HepG2 (cell line): ENCODE results near the gene CHST13. TPM values are rescaled to one million over a fixed set of nuclear protein-coding genes. Genes with fewer than 3 reads are reported as not detected.

Experiments used
- ATAC-seq: fragments of 200-7000 bp; cut with Tn5 transposase; 3 replicates; pipeline ENCODE4 v1.9.1; 2020; ENCODE audit warnings: mild to moderate bottlenecking, moderate library complexity
- BruUV-seq: library from RNA; stranded (reverse); fragments of 400-500 nt; replicated peaks from 2 replicates; lab custom pipeline; 2021; lab: Mats Ljungman, UMichigan
- CTCF ChIA-PET: fragments of 300-600 bp; formaldehyde crosslinking; extraction: SDS; loops from one replicate; lab custom pipeline; 2021; ENCODE audit warnings: low total read pairs, inconsistent platforms, low intra/inter-chr PET ratio; lab: Yijun Ruan, JAX
- POLR2A ChIA-PET: fragments of 350-600 bp; sonication (Branson Sonifier 250); formaldehyde crosslinking; loops from one replicate; lab custom pipeline; 2020; ENCODE audit warnings: antibody characterized with exemption, inconsistent platforms; lab: Yijun Ruan, JAX
- DNase-seq: peaks from one replicate; pipeline ENCODE4 v3.0.0-alpha.2; 2015; ENCODE audit warnings: low spot score
- FAIRE-seq: peaks from 3 replicates; lab custom pipeline; 2011; peaks lifted over from hg19 to GRCh38; lab: Jason Lieb, UNC
- H2AFZ ChIP-seq: one replicate; pipeline ENCODE4 v1.6.1; 2011; ENCODE audit warnings: low read length, inconsistent platforms
- H3K27ac ChIP-seq: fragments of 300-600 bp; 3 replicates; pipeline ENCODE4 v1.8.0; 2011; ENCODE audit warnings: mixed run types, mild to moderate bottlenecking, mixed read lengths, low read length, inconsistent platforms; ENCODE audit not compliant: insufficient read depth; ENCODE audit errors: extremely low read length
- H3K27me3 ChIP-seq, 2 experiments: fragments of 200-600 bp in 1 of 2; 2 replicates in 1 of 2; 3 replicates in 1 of 2; pipeline versions ENCODE4 v1.6.0 to v1.8.0; 2011; ENCODE audit warnings: low read length in 2 of 2, mild to moderate bottlenecking in 2 of 2, moderate library complexity in 2 of 2, inconsistent platforms in 1 of 2; ENCODE audit not compliant: insufficient read depth in 2 of 2, control insufficient read depth in 1 of 2
- H3K36me3 ChIP-seq, 2 experiments: fragments of 200-600 bp in 1 of 2; replicated peaks in 1 of 2; 2 replicates in 1 of 2; 3 replicates in 1 of 2; pipeline versions ENCODE4 v1.5.1 to v1.8.0; 2011; ENCODE audit warnings: low read length in 2 of 2, inconsistent platforms in 1 of 2; ENCODE audit not compliant: insufficient read depth in 2 of 2, control insufficient read depth in 1 of 2
- H3K4me1 ChIP-seq: 2 replicates; pipeline ENCODE4 v1.5.1; 2012; ENCODE audit warnings: low read length, inconsistent platforms; ENCODE audit not compliant: insufficient read depth
- H3K4me2 ChIP-seq: 2 replicates; pipeline ENCODE4 v1.6.0; 2011; ENCODE audit warnings: low read depth, low read length, inconsistent platforms
- H3K4me3 ChIP-seq, 3 experiments: fragments of 200-600 bp in 1 of 3; sonication (generic), shearing (Covaris generic) in 1 of 3; replicated peaks in 1 of 3; 2 replicates each; pipeline ENCODE4 v1.5.1; 2011 to 2016; ENCODE audit warnings: low read length in 3 of 3, inconsistent platforms in 2 of 3, low read depth in 2 of 3, mild to moderate bottlenecking in 2 of 3, control low read depth in 1 of 3, mixed read lengths in 1 of 3; ENCODE audit not compliant: insufficient read depth in 1 of 3
- H3K79me2 ChIP-seq: one replicate; pipeline ENCODE4 v1.6.1; 2011; ENCODE audit warnings: low read length, inconsistent platforms; ENCODE audit not compliant: insufficient read depth
- H3K9ac ChIP-seq: 2 replicates; pipeline ENCODE4 v1.6.0; 2011; ENCODE audit warnings: mild to moderate bottlenecking, low read depth, low read length, inconsistent platforms; ENCODE audit not compliant: insufficient read depth
- H3K9me3 ChIP-seq: 2 replicates; pipeline ENCODE4 v1.5.1; 2012; ENCODE audit warnings: mild to moderate bottlenecking, low read length
- H4K20me1 ChIP-seq: 2 replicates; pipeline ENCODE4 v1.6.0; 2011; ENCODE audit warnings: inconsistent platforms, mild to moderate bottlenecking, low read length, moderate library complexity; ENCODE audit not compliant: insufficient read depth
- BRCA1 ChIP-seq: sonication (generic); formaldehyde crosslinking; IDR thresholded peaks from 2 replicates; pipeline ENCODE4 v1.4.0; 2020; ENCODE audit warnings: missing genetic modification reagents
- HIVEP1 ChIP-seq: sonication (generic); formaldehyde crosslinking; IDR thresholded peaks from 2 replicates; pipeline ENCODE4 v1.4.0; 2020; ENCODE audit warnings: mild to moderate bottlenecking, missing genetic modification reagents
- NAIF1 ChIP-seq: sonication (generic); formaldehyde crosslinking; IDR thresholded peaks from 2 replicates; pipeline ENCODE4 v1.5.0; 2020; ENCODE audit warnings: mild to moderate bottlenecking, missing genetic modification reagents, borderline replicate concordance
- SP4 ChIP-seq: sonication (generic); formaldehyde crosslinking; IDR thresholded peaks from 2 replicates; pipeline ENCODE4 v1.8.1; 2023; ENCODE audit warnings: mild to moderate bottlenecking, missing genetic modification reagents
- STAG1 ChIP-seq: sonication (generic); formaldehyde crosslinking; IDR thresholded peaks from 2 replicates; pipeline ENCODE4 v1.4.0; 2020; ENCODE audit warnings: missing genetic modification reagents
- THAP11 ChIP-seq: IDR thresholded peaks from 2 replicates; pipeline ENCODE4 v1.6.1; 2016; ENCODE audit warnings: missing biosample characterization, missing genetic modification reagents
- U2AF1 ChIP-seq: fragments of 200-400 bp; formaldehyde crosslinking; optimal IDR thresholded peaks from 2 replicates; pipeline ENCODE3; 2017; ENCODE audit warnings: mild to moderate bottlenecking, low read depth, low read length
- YY1 ChIP-seq: IDR thresholded peaks from 2 replicates; pipeline ENCODE4 v1.6.1; 2011; ENCODE audit warnings: low read length, low read depth, moderate library complexity, mild to moderate bottlenecking; ENCODE audit not compliant: insufficient read depth, insufficient replicate concordance
- ZNF367 ChIP-seq: sonication (generic); formaldehyde crosslinking; IDR thresholded peaks from 2 replicates; pipeline ENCODE4 v1.4.0; 2020; ENCODE audit warnings: missing genetic modification reagents, borderline replicate concordance
- ZNF564 ChIP-seq: sonication (generic); formaldehyde crosslinking; IDR thresholded peaks from 2 replicates; pipeline ENCODE4 v1.8.1; 2023; ENCODE audit warnings: mild to moderate bottlenecking, missing genetic modification reagents
- ZNF616 ChIP-seq: sonication (generic); formaldehyde crosslinking; IDR thresholded peaks from 2 replicates; pipeline ENCODE4 v1.5.0; 2020; ENCODE audit warnings: low read depth, mild to moderate bottlenecking, missing genetic modification reagents
- ZNF674 ChIP-seq: sonication (generic); formaldehyde crosslinking; IDR thresholded peaks from 2 replicates; pipeline ENCODE4 v1.5.0; 2020; ENCODE audit warnings: low read depth, mild to moderate bottlenecking, missing genetic modification reagents
- ZSCAN20 ChIP-seq: sonication (generic); formaldehyde crosslinking; IDR thresholded peaks from 2 replicates; pipeline ENCODE4 v1.4.0; 2020; ENCODE audit warnings: missing genetic modification reagents, mild to moderate bottlenecking, borderline replicate concordance
- WGBS: methylation state at CpG from one replicate; pipeline ENCODE4 v1.1.6; 2017; ENCODE audit warnings: low lambda C conversion rate; 5-methylcytosine and 5-hydroxymethylcytosine counted together
- in situ Hi-C: cut with HindIII; loops from 2 replicates; pipeline ENCODE4 v1.10.0; 2017; ENCODE audit warnings: low pct_unique_long_range_greater_than_20kb; ENCODE audit not compliant: extremely low pct_ligation_motif_present
- intact Hi-C: fragments of 100-400 bp; cut with micrococcal nuclease; formaldehyde crosslinking; loops from one replicate; pipeline ENCODE4 v1.10.0; 2022; ENCODE audit not compliant: unreplicated experiment
- polyA plus RNA-seq, 8 experiments: library from polyadenylated mRNA; depleted of rRNA in 3 of 8; stranded (reverse) in 7 of 8; unstranded in 1 of 8; fragments of >200 nt; fragmentation: Illumina TruSeq in 4 of 8; extraction: Trizol in 4 of 8; gene quantifications; 2 replicates each; pipeline versions ENCODE4 v1.2.1 to v1.2.3, GENCODE V29; 2011 to 2016; ENCODE audit warnings: low read depth in 4 of 8, missing spikeins in 1 of 8, mixed read lengths in 1 of 8; ENCODE audit not compliant: insufficient read depth in 1 of 8
- total RNA-seq, 5 experiments: library from RNA; depleted of rRNA; stranded (reverse); fragments of >200 nt; fragmentation: Illumina TruSeq; extraction: Trizol; gene quantifications; 2 replicates each; pipeline ENCODE4 v1.2.3, GENCODE V29; 2016; ENCODE audit warnings: low read depth in 1 of 5
- TF ChIP-seq, protein P1 (sequence below), 2 experiments: fragments of 450-650 bp in 1 of 2; sonication (generic) in 1 of 2; formaldehyde crosslinking; IDR thresholded peaks; 2 replicates each; pipeline versions ENCODE4 v1.5.0 to v1.8.0; 2020 to 2022; ENCODE audit warnings: mild to moderate bottlenecking in 1 of 2, missing genetic modification reagents in 1 of 2
- TF ChIP-seq, protein P2 (sequence below): sonication (generic); formaldehyde crosslinking; IDR thresholded peaks from 2 replicates; pipeline ENCODE4 v1.8.0; 2022; ENCODE audit warnings: low read depth, missing genetic modification reagents
- TF ChIP-seq, protein P3 (sequence below): IDR thresholded peaks from 2 replicates; pipeline ENCODE4 v1.6.1; 2018; ENCODE audit warnings: missing genetic modification reagents, mild to moderate bottlenecking, missing compliant biosample characterization

CHST13 gene
- total and polyA plus RNA-seq, 2 of the 13 experiments (the other 11 are each of a cell fraction or from before 2014, with no cell fraction given), result 32.0 to 43.1 TPM

DNA sequence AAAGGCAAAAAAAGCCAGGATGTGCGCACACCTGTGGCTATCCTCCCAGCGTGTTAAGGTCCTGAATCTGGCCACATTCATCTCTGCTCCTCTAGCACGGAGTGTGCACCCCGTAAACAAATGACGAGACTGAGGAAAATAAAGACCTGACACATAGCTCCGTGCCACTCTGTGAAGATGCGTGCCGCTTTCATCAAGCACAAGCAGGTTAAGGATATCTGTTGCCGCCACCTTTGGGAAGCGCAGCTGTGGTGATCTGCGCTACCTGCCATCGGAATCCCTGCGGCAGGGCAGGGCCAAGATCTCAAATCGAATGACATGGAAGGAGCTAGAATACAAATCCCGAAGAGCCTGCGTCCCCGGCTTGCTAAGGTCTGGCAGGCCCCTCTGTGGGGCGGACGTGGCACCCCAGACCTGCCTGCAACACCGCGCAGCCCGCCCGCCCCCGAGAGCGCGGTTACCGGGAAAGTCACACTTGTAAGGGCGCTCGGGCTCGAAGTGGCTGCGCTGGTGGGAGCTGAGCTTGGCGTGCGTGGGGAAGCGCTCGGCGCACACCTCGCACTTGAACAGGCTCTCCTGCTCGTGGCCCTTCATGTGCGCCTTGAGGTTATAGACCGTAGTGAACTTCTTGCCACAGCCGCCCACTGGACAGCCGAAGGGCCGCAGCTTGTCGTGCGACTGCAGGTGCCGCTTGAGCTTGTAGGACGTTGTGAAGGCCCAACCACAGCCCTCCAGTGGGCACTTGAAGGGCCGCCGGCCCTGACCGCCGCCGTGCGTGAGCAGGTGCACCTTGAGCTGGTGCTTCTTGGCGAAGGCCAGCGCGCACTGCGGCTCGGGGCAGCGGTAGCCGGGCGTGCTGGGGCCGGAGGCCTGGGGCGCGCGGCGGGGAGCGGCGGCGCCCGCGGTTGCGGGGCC lies 49.2 kb upstream of the CHST13 start (continued):
- peak; percentile 29; the same call in 1 of the 2 replicates for TF ChIP-seq HIVEP1 (CRISPR knock-in tag)

DNA sequence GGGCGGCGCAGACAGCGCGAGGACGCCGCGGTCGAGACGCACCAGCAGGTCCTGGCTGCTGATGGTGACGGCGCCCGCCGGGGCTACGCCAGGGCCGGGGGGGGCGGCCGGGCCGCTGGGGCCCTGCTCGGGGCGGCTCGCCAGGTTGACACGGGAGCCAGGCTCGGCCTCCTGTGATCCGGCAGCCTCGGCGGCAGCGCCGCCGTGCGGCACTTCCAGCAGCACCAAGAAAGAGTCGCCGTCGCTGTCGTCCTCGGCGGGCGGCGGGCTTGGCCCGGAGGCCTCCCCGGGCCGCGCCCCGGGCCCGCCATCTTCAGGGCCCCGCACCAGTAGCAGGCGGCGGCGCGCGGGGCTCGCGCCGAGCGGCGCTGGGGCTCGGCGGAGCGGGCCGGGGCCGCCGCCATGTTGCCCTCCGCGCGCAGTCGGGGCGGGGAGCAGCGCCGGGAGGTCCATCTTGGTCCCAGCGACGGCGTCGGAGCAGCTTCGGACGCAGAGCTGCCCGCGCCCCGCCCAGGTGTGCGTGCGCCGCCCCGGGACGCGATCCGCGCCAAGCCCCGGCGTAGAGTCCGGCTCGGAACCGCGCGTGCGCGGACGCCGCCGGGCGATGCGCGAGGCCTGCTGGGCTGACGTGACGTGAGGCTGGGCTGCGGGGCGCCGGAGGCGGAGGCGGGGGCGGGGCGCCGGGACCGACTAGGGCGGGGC lies 48.4 kb upstream of the CHST13 start, which contains the start of gene ZXDC:
Gene ZXDC (minus strand): TSS at position 479 of the 702 bp plus-strand sequence. CDS start 26 bp downstream, at position 453.
- Histone ChIP-seq H3K27me3 (no peaks in the 10 kb centered on the region; a peak in 1 of 5 replicates), H3K9ac (peak within 1 kb of the TSS; percentile 95), H3K27ac (peak within 1 kb of the TSS; percentile 90), H3K36me3 (peaks cover 3 to 9% of the 10 kb centered on the region in 2 experiments), H3K4me3 (peak within 1 kb of the TSS; percentile 78 to 95 (median 80)), H3K4me1 (peaks cover 71% of the 10 kb centered on the region), H4K20me1 (peaks cover 21% of the 10 kb centered on the region), H2AFZ (peak within 1 kb of the TSS; percentile 19), H3K79me2 (peaks cover 43% of the 10 kb centered on the region), H3K4me2 (peak within 1 kb of the TSS; percentile 91), H3K9me3 (no peaks in the 10 kb centered on the region)
- intact Hi-C loops, result loop anchor here (1.0 kb wide), 1 partner anchor 10 kb away; no protein-coding TSS in a partner anchor
- WGBS, result 0% methylated on average over 2 of the region's 112 CpGs
- ATAC-seq, result peak; percentile 70
- BruUV-seq, result no TSS peak
- peak; percentile 82 for DNase-seq
- FAIRE-seq, result no peak
- POLR2A ChIA-PET, result interaction anchor here (1.1 to 3.2 kb wide), 11 partner anchors 9 to 296 kb away, joined by 3 to 26 read pairs (median 8); partner anchors contain the start of genes ALDH1L1, CHST13 and KLF15
- CTCF ChIA-PET, result no interaction called here
- in situ Hi-C loops, result no loop called here
- 0 out of 2 replicates have a peak, but pooled peaks have one; percentile 11 for TF ChIP-seq SP4 (CRISPR knock-in tag)
- TF ChIP-seq U2AF1, result no peak
- TF ChIP-seq, protein P1, sequence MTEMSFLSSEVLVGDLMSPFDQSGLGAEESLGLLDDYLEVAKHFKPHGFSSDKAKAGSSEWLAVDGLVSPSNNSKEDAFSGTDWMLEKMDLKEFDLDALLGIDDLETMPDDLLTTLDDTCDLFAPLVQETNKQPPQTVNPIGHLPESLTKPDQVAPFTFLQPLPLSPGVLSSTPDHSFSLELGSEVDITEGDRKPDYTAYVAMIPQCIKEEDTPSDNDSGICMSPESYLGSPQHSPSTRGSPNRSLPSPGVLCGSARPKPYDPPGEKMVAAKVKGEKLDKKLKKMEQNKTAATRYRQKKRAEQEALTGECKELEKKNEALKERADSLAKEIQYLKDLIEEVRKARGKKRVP (CRISPR knock-in tag; IDR thresholded peaks at IDR 0.05), result peak in 1 of 2 experiments; percentile 42; a peak in 1 of 4 replicates
- no peak for TF ChIP-seq NAIF1 (CRISPR knock-in tag)
- peak; percentile 68 for TF ChIP-seq THAP11 (CRISPR knock-in tag)
- no peak for TF ChIP-seq ZNF367 (CRISPR knock-in tag)
- peak; percentile 33 for TF ChIP-seq STAG1 (CRISPR knock-in tag)
- TF ChIP-seq ZNF674 (CRISPR knock-in tag), result 0 out of 2 replicates have a peak, but pooled peaks have one; percentile 65
- TF ChIP-seq ZSCAN20, result peak; percentile 31; the same call in 1 of the 2 replicates
- TF ChIP-seq, protein P2, sequence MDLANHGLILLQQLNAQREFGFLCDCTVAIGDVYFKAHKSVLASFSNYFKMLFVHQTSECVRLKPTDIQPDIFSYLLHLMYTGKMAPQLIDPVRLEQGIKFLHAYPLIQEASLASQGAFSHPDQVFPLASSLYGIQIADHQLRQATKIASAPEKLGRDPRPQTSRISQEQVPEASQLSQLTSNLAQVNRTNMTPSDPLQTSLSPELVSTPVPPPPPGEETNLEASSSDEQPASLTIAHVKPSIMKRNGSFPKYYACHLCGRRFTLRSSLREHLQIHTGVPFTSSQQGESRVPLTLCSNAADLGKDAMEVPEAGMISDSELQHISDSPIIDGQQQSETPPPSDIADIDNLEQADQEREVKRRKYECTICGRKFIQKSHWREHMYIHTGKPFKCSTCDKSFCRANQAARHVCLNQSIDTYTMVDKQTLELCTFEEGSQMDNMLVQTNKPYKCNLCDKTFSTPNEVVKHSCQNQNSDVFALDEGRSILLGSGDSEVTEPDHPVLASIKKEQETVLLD (CRISPR knock-in tag), result peak; percentile 95
- TF ChIP-seq ZNF564 (CRISPR knock-in tag), result 0 out of 2 replicates have a peak, but pooled peaks have one; percentile 11
- no peak for TF ChIP-seq ZNF616 (CRISPR knock-in tag)
- TF ChIP-seq YY1, result peak; percentile 92
- TF ChIP-seq, protein P3, sequence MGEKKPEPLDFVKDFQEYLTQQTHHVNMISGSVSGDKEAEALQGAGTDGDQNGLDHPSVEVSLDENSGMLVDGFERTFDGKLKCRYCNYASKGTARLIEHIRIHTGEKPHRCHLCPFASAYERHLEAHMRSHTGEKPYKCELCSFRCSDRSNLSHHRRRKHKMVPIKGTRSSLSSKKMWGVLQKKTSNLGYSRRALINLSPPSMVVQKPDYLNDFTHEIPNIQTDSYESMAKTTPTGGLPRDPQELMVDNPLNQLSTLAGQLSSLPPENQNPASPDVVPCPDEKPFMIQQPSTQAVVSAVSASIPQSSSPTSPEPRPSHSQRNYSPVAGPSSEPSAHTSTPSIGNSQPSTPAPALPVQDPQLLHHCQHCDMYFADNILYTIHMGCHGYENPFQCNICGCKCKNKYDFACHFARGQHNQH, result 0 out of 2 replicates have a peak, but pooled peaks have one; percentile 4
- 0 out of 2 replicates have a peak, but pooled peaks have one; percentile 20 for TF ChIP-seq BRCA1 (CRISPR knock-in tag)
